Natural killer cell (primary cell): ENCODE results near the gene DISC1. TPM values are rescaled to one million over a fixed set of nuclear protein-coding genes. Genes with fewer than 3 reads are reported as not detected.

Source experiments
- ATAC-seq, 3 donors: fragments of 150-1000 bp in 2 of 3; fragments of 200-7000 bp in 1 of 3; cut with Tn5 transposase; 1 replicate in 1 of 3; 2 replicates in 2 of 3; pipeline ENCODE4 v1.10.0; 2021; ENCODE audit warnings: mild to moderate bottlenecking in 2 of 3, moderate library complexity in 2 of 3
- DNase-seq, 2 donors: peaks; one replicate each; pipeline versions ENCODE4 v3.0.0 to v3.0.0-alpha.2; 2013 to 2021; ENCODE audit warnings: mixed read lengths in 1 of 2
- H3K27ac ChIP-seq: one replicate; pipeline ENCODE4 v1.5.1; 2013; ENCODE audit warnings: mild to moderate bottlenecking, low read length
- H3K27me3 ChIP-seq: one replicate; pipeline ENCODE4 v1.6.1; 2013; ENCODE audit warnings: low read length; ENCODE audit not compliant: control insufficient read depth, insufficient read depth
- H3K36me3 ChIP-seq: one replicate; pipeline ENCODE4 v1.6.1; 2013; ENCODE audit warnings: low read length; ENCODE audit not compliant: control insufficient read depth, insufficient read depth
- H3K4me1 ChIP-seq: one replicate; pipeline ENCODE4 v1.6.1; 2013; ENCODE audit warnings: low read length; ENCODE audit not compliant: control insufficient read depth, insufficient read depth
- H3K4me3 ChIP-seq: one replicate; pipeline ENCODE4 v1.5.1; 2013; ENCODE audit warnings: low read length
- H3K9me3 ChIP-seq: one replicate; pipeline ENCODE4 v1.6.1; 2013; ENCODE audit warnings: low read length; ENCODE audit not compliant: control insufficient read depth, insufficient read depth
- H3K27ac Mint-ChIP-seq, 2 donors: one replicate each; pipeline ENCODE4 v1.8.0; 2022; ENCODE audit warnings: mild to moderate bottlenecking in 2 of 2, mixed read lengths in 2 of 2, moderate library complexity in 1 of 2
- H3K27me3 Mint-ChIP-seq, 2 donors: one replicate each; pipeline ENCODE4 v1.8.0; 2022; ENCODE audit warnings: low read depth in 2 of 2, mixed read lengths in 2 of 2
- H3K36me3 Mint-ChIP-seq: one replicate; pipeline ENCODE4 v1.8.0; 2022; ENCODE audit warnings: mixed read lengths
- H3K4me1 Mint-ChIP-seq, 2 donors: one replicate each; pipeline ENCODE4 v1.8.0; 2022; ENCODE audit warnings: mixed read lengths in 2 of 2
- H3K4me3 Mint-ChIP-seq: one replicate; pipeline ENCODE4 v1.8.0; 2022; ENCODE audit warnings: mild to moderate bottlenecking, moderate library complexity, mixed read lengths
- H3K9me3 Mint-ChIP-seq, 2 donors: one replicate each; pipeline ENCODE4 v1.8.0; 2022; ENCODE audit warnings: mixed read lengths in 2 of 2
- CTCF ChIP-seq: fragments of 200-600 bp; IDR thresholded peaks from one replicate; pipeline ENCODE4 v1.8.0; 2022; ENCODE audit warnings: antibody characterized with exemption
- WGBS: methylation state at CpG from one replicate; pipeline ENCODE4 v1.1.7; 2013; ENCODE audit warnings: missing lambda C conversion rate; ENCODE audit not compliant: insufficient coverage; 5-methylcytosine and 5-hydroxymethylcytosine counted together
- intact Hi-C: fragments of 100-400 bp; cut with micrococcal nuclease; formaldehyde crosslinking; loops from one replicate; pipeline ENCODE4 v1.14.2; 2022
- total RNA-seq, 4 donors: library from RNA; stranded (reverse); fragments of 120-200 nt in 1 of 4; gene quantifications; one replicate each; pipeline versions ENCODE4 v1.2.3 to v1.2.4, GENCODE V29; 2013 to 2022

The DISC1 gene
- total RNA-seq, 3 donors from 2014 or later (not counting 1 experiment from before 2014, with no cell fraction given): 5.9 to 10.7 (median 9.7) TPM

GRCh38 chr1:231808990-231809389 is 182.4 kb downstream of the DISC1 start:
- no peaks in the 10 kb centered on the region for H3K4me1 Mint-ChIP-seq
- H3K27me3 Mint-ChIP-seq: no peaks in the 10 kb centered on the region
- 78% methylated on average over 2 of the region's 2 CpGs for WGBS
- H3K36me3 Mint-ChIP-seq: no peaks in the 10 kb centered on the region
- no peak overlapping the region for H3K4me3 ChIP-seq
- no peak overlapping the region for H3K4me3 Mint-ChIP-seq
- H3K9me3 Mint-ChIP-seq: no peaks in the 10 kb centered on the region
- H3K27ac Mint-ChIP-seq: no peak overlapping the region
- intact Hi-C loops: no loop called here
- no peaks in the 10 kb centered on the region for H3K9me3 ChIP-seq
- no peak for TF ChIP-seq CTCF
- no peaks in the 10 kb centered on the region for H3K36me3 ChIP-seq
- H3K27ac ChIP-seq: no peak overlapping the region
- no peaks in the 10 kb centered on the region for H3K27me3 ChIP-seq
- DNase-seq (no peak), ATAC-seq (no peak)
- H3K4me1 ChIP-seq: no peaks in the 10 kb centered on the region

- H3K36me3 ChIP-seq: no peaks in the 10 kb centered on the region
- H3K27ac Mint-ChIP-seq: no peak overlapping the region
- H3K9me3 Mint-ChIP-seq: no peaks in the 10 kb centered on the region
- H3K27ac ChIP-seq: no peak overlapping the region
- H3K9me3 ChIP-seq: no peaks in the 10 kb centered on the region
- no peak overlapping the region for H3K4me3 Mint-ChIP-seq
- no peak for DNase-seq
- intact Hi-C loops: no loop called here
- whole genome bisulfite sequencing: 92% methylated on average over 6 of the region's 6 CpGs
- H3K36me3 Mint-ChIP-seq: no peaks in the 10 kb centered on the region
- no peak overlapping the region for H3K4me3 ChIP-seq
- no peak for ATAC-seq
- no peaks in the 10 kb centered on the region for H3K4me1 ChIP-seq
- H3K4me1 Mint-ChIP-seq: no peaks in the 10 kb centered on the region
- no peaks in the 10 kb centered on the region for H3K27me3 ChIP-seq
- no peaks in the 10 kb centered on the region for H3K27me3 Mint-ChIP-seq
- no peak for TF ChIP-seq CTCF
Observed at GRCh38 chr1:231810415-231810814, 183.8 kb downstream of the DISC1 start.

GRCh38 chr1:231814021-231814420 is 187.4 kb downstream of the DISC1 start:
- Mint-ChIP-seq H3K36me3 (no peaks in the 10 kb centered on the region), H3K9me3 (no peaks in the 10 kb centered on the region), H3K27ac (no peak overlapping the region), H3K4me3 (no peak overlapping the region), H3K4me1 (no peaks in the 10 kb centered on the region), H3K27me3 (no peaks in the 10 kb centered on the region)
- intact Hi-C loops: no loop called here
- no peak for TF ChIP-seq CTCF
- Histone ChIP-seq H3K27me3 (no peaks in the 10 kb centered on the region), H3K9me3 (no peaks in the 10 kb centered on the region), H3K27ac (no peak overlapping the region), H3K4me1 (no peaks in the 10 kb centered on the region), H3K4me3 (no peak overlapping the region), H3K36me3 (no peaks in the 10 kb centered on the region)
- 0% methylated on average over 1 of the region's 2 CpGs for whole genome bisulfite sequencing
- no peak for ATAC-seq
- DNase-seq: no peak

- no peaks in the 10 kb centered on the region for H3K27me3 Mint-ChIP-seq
- TF ChIP-seq CTCF: no peak
- ATAC-seq (no peak), DNase-seq (no peak)
- Histone ChIP-seq H3K4me3 (no peak overlapping the region), H3K4me1 (no peaks in the 10 kb centered on the region), H3K27me3 (no peaks in the 10 kb centered on the region), H3K36me3 (no peaks in the 10 kb centered on the region), H3K27ac (no peak overlapping the region), H3K9me3 (no peaks in the 10 kb centered on the region)
- 51% methylated on average over 4 of the region's 4 CpGs for WGBS
- intact Hi-C loops: no loop called here
- H3K4me1 Mint-ChIP-seq: no peaks in the 10 kb centered on the region
- no peaks in the 10 kb centered on the region for H3K36me3 Mint-ChIP-seq
- no peaks in the 10 kb centered on the region for H3K9me3 Mint-ChIP-seq
- no peak overlapping the region for H3K27ac Mint-ChIP-seq
- H3K4me3 Mint-ChIP-seq: no peak overlapping the region
Observed at GRCh38 chr1:231814521-231814920, 187.9 kb downstream of the DISC1 start.
